Measurements from ENCODE around the gene SKP1. TPM values are rescaled to one million over a fixed set of nuclear protein-coding genes. Genes with fewer than 3 reads are reported as not detected.
A peak's percentile ranks its signal among the peaks of the same experiment; 100 is the strongest.

SKP1 gene
- total RNA-seq = 100 to 1,000 TPM; 357 to 427 TPM
- 626 TPM for polyA plus RNA-seq (2013, experiment 1 of 2)
- 605 TPM for polyA plus RNA-seq (2013, experiment 2 of 2)
- long read RNA-seq, experiment 1, full-length matches to known transcripts = 209 of 264 reads
- long read RNA-seq, experiment 1, partial matches to known transcripts = 40 of 264 reads
- long read RNA-seq, experiment 1, other reads (novel, unspliced or antisense) = 15 of 264 reads
- long read RNA-seq, experiment 2, full-length matches to known transcripts = 550 of 565 reads
- long read RNA-seq, experiment 2, partial matches to known transcripts = 9 of 565 reads
- long read RNA-seq, experiment 2, other reads (novel, unspliced or antisense) = 6 of 565 reads
- long read RNA-seq, experiment 3, full-length matches to known transcripts = 714 of 727 reads
- long read RNA-seq, experiment 3, partial matches to known transcripts = 8 of 727 reads
- long read RNA-seq, experiment 3, other reads (novel, unspliced or antisense) = 5 of 727 reads
- long read RNA-seq, experiment 4, full-length matches to known transcripts = 649 of 655 reads
- long read RNA-seq, experiment 4, partial matches to known transcripts = 1 of 655 reads
- long read RNA-seq, experiment 4, other reads (novel, unspliced or antisense) = 5 of 655 reads

- H3K4me1 ChIP-seq (ENCODE audit: control insufficient read depth, insufficient read depth, low read length) = no peaks in the 10 kb centered on the region
- H3K4me3 ChIP-seq (ENCODE audit: low read length) = peak within 1 kb of the TSS; percentile 98
- Mint-ChIP-seq H3K27ac (peak within 1 kb of the TSS; percentile 98), H3K36me3 (ENCODE audit: low read depth) (peaks cover 23% of the 10 kb centered on the region), H3K27me3 (ENCODE audit: insufficient read depth) (no peaks in the 10 kb centered on the region), H3K9me3 (no peaks in the 10 kb centered on the region), H3K4me3 (peak within 1 kb of the TSS; percentile 98), H3K4me1 (peaks cover 15% of the 10 kb centered on the region)
- peak; percentile 93 for DNase-seq
- H3K27ac ChIP-seq (ENCODE audit: low read depth, low read length) = peak within 1 kb of the TSS; percentile 99
- H3K27me3 ChIP-seq (ENCODE audit: control insufficient read depth, insufficient read depth, low read length, poor library complexity, severe bottlenecking) = no peaks in the 10 kb centered on the region
- TF ChIP-seq CTCF (conservative IDR thresholded peaks at IDR 0.05) = no peak
- WGBS, 2 experiments (ENCODE audit: insufficient coverage in 1 of 2, insufficient read length in 1 of 2) = 0 to 1% methylated on average over 41 to 92 of the region's 92 CpGs
- H3K9me3 ChIP-seq (ENCODE audit: control insufficient read depth, low read length) = no peaks in the 10 kb centered on the region
- peak within 1 kb of the TSS; percentile 99 for H3K9ac ChIP-seq (ENCODE audit: extremely low read depth, low read length, poor library complexity, severe bottlenecking)
- peaks cover 21% of the 10 kb centered on the region for H3K36me3 ChIP-seq (ENCODE audit: control insufficient read depth, insufficient read depth, low read length)
Observed at GRCh38 chr5:134176511-134177368, at the start of gene SKP1. Gene SKP1, minus strand, starts transcription at chr5:134176950. Its CDS starts 2,928 bp downstream, at chr5:134174022.

- H3K4me1 ChIP-seq (ENCODE audit: control insufficient read depth, insufficient read depth, low read length) = no peaks in the 10 kb centered on the region
- WGBS, 2 experiments (ENCODE audit: insufficient coverage in 1 of 2, insufficient read length in 1 of 2) = 0 to 1% methylated on average over 22 to 73 of the region's 73 CpGs
- H3K9me3 Mint-ChIP-seq = no peaks in the 10 kb centered on the region
- TF ChIP-seq CTCF (conservative IDR thresholded peaks at IDR 0.05) = no peak
- peaks cover 34% of the 10 kb centered on the region for H3K4me1 Mint-ChIP-seq
- peaks cover 18% of the 10 kb centered on the region for H3K36me3 Mint-ChIP-seq (ENCODE audit: low read depth)
- H3K4me3 Mint-ChIP-seq = peak within 1 kb of the TSS; percentile 96
- peak within 1 kb of the TSS; percentile 99 for H3K27ac Mint-ChIP-seq
- H3K9ac ChIP-seq (ENCODE audit: extremely low read depth, low read length, poor library complexity, severe bottlenecking) = peak within 1 kb of the TSS; percentile 99
- no peaks in the 10 kb centered on the region for H3K9me3 ChIP-seq (ENCODE audit: control insufficient read depth, low read length)
- H3K27me3 ChIP-seq (ENCODE audit: control insufficient read depth, insufficient read depth, low read length, poor library complexity, severe bottlenecking) = no peaks in the 10 kb centered on the region
- H3K4me3 ChIP-seq (ENCODE audit: low read length) = peak within 1 kb of the TSS; percentile 99
- peaks cover 5% of the 10 kb centered on the region for H3K27me3 Mint-ChIP-seq (ENCODE audit: insufficient read depth)
- peaks cover 25% of the 10 kb centered on the region for H3K36me3 ChIP-seq (ENCODE audit: control insufficient read depth, insufficient read depth, low read length)
- H3K27ac ChIP-seq (ENCODE audit: low read depth, low read length) = peak within 1 kb of the TSS; percentile 99
- DNase-seq = peak; percentile 100
Observed at GRCh38 chr5:134225780-134226440, 49.2 kb upstream of the SKP1 start, which contains the start of gene PPP2CA. Gene PPP2CA, minus strand, starts transcription at chr5:134226073. Its CDS starts 212 bp downstream, at chr5:134225861.
